Measurements from ENCODE around the gene TEDC2. TPM values are rescaled to one million over a fixed set of nuclear protein-coding genes. Genes with fewer than 3 reads are reported as not detected.

Gene TEDC2
- total and polyA plus RNA-seq, 10 of the 15 experiments (the other 5 are each of a cell fraction or from before 2014, with no cell fraction given), result 0.23 to 47.9 (median 19.1) TPM

DNA sequence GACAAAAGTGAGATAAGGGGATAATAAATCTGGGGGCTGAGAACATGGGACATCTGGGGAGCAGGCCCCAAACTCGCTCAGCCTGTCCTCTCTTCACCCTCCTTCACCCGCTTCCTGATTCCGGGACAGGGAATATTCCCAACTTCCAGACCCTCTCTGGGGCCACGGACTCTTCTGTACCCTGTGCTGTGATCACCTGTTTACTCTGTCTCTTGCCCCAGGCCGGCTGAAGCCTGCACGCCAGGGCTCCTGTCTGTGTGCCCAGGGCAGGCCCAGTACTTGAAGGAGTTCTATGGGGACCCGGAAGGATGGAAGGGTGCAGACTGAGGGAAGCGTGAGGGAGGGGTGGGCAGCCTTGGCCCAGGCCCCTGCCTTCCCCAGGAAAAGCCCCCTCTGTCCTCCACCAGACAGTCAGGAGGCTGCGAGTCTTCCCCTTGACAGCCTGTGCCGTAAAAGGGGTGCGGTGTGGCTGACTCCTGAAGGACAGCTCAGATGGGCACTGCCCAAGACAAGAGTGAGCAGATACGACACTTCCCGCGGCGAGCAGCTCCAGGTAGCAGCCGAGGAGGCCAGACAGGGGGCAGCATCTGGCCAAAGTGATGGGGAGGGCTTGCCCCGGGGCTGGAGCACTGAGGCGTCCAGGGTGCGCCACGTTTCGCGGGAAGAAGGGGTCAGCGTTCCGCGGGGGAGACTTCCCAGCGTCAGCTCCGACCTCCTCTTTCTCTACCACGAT lies 31.7 kb upstream of the TEDC2 start:
- H3K9ac ChIP-seq (ENCODE audit: control insufficient read depth, insufficient read depth, low read length), result peak overlapping the region; percentile 70
- ChIA-PET SMC1A (ENCODE audit: uncharacterized antibody, unreplicated experiment) (interaction anchor here (0.8 kb wide), 1 partner anchor 60 kb away, joined by 3 read pairs; no protein-coding TSS in a partner anchor), POLR2A (interaction anchor here (0.9 to 2.3 kb wide), 4 partner anchors 14 to 177 kb away, joined by 3 to 9 read pairs (median 3); partner anchors contain the start of gene ECI1), CTCF (interaction anchor here (0.9 to 4.2 kb wide), 6 partner anchors 11 to 176 kb away, joined by 3 to 20 read pairs (median 5); partner anchors contain the start of gene ECI1), RAD21 (ENCODE audit: unreplicated experiment) (interaction anchor here (2.5 kb wide), 1 partner anchor 46 kb away, joined by 8 read pairs; the partner anchor contains the start of gene TBC1D24)
- H3K4me1 ChIP-seq (ENCODE audit: control insufficient read depth, insufficient read depth, low read length), result peaks cover 6% of the 10 kb centered on the region
- TSS peak; percentile 94 for BruUV-seq (replicated peaks)
- H4K20me1 ChIP-seq (ENCODE audit: control insufficient read depth, insufficient read depth), result no peaks in the 10 kb centered on the region
- H3K27ac ChIP-seq (ENCODE audit: control insufficient read depth, insufficient read depth), result peak overlapping the region; percentile 82
- peak overlapping the region; percentile 62 for H3K4me2 ChIP-seq (ENCODE audit: control insufficient read depth, insufficient read depth)
- FAIRE-seq (peak; percentile 27), ATAC-seq (peak; percentile 35), DNase-seq (ENCODE audit: low read depth, low spot score) (no peak)
- H2AFZ ChIP-seq (ENCODE audit: control insufficient read depth, low read depth, low read length), result peak overlapping the region; percentile 99
- H3K27me3 ChIP-seq (replicated peaks in 1 of 2; ENCODE audit: control insufficient read depth in 2 of 2, insufficient read depth in 2 of 2, low read length in 1 of 2), result no peaks in the 10 kb centered on the region
- TF ChIP-seq, protein P1, sequence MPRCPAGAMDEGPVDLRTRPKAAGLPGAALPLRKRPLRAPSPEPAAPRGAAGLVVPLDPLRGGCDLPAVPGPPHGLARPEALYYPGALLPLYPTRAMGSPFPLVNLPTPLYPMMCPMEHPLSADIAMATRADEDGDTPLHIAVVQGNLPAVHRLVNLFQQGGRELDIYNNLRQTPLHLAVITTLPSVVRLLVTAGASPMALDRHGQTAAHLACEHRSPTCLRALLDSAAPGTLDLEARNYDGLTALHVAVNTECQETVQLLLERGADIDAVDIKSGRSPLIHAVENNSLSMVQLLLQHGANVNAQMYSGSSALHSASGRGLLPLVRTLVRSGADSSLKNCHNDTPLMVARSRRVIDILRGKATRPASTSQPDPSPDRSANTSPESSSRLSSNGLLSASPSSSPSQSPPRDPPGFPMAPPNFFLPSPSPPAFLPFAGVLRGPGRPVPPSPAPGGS (IDR thresholded peaks at IDR 0.05; ENCODE audit: borderline replicate concordance, insufficient read depth, low read depth, low read length, poor library complexity, severe bottlenecking), result no peak
- TF ChIP-seq SMC3 (IDR thresholded peaks at IDR 0.05; ENCODE audit: borderline replicate concordance, low read length), result peak; percentile 3; the same call in 1 of the 2 replicates
- no peak for TF ChIP-seq STAT3 (IDR thresholded peaks at IDR 0.05; ENCODE audit: low read depth, low read length)
- TF ChIP-seq CHD2 (IDR thresholded peaks at IDR 0.05; ENCODE audit: borderline replicate concordance, low read depth, low read length), result no peak
- TF ChIP-seq, protein P2, sequence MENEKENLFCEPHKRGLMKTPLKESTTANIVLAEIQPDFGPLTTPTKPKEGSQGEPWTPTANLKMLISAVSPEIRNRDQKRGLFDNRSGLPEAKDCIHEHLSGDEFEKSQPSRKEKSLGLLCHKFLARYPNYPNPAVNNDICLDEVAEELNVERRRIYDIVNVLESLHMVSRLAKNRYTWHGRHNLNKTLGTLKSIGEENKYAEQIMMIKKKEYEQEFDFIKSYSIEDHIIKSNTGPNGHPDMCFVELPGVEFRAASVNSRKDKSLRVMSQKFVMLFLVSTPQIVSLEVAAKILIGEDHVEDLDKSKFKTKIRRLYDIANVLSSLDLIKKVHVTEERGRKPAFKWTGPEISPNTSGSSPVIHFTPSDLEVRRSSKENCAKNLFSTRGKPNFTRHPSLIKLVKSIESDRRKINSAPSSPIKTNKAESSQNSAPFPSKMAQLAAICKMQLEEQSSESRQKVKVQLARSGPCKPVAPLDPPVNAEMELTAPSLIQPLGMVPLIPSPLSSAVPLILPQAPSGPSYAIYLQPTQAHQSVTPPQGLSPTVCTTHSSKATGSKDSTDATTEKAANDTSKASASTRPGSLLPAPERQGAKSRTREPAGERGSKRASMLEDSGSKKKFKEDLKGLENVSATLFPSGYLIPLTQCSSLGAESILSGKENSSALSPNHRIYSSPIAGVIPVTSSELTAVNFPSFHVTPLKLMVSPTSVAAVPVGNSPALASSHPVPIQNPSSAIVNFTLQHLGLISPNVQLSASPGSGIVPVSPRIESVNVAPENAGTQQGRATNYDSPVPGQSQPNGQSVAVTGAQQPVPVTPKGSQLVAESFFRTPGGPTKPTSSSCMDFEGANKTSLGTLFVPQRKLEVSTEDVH (IDR thresholded peaks at IDR 0.05; ENCODE audit: low read depth, partially characterized antibody), result no peak
- no peak for TF ChIP-seq SREBF2 (IDR thresholded peaks at IDR 0.05; ENCODE audit: low read length)
- TF ChIP-seq, protein P3, sequence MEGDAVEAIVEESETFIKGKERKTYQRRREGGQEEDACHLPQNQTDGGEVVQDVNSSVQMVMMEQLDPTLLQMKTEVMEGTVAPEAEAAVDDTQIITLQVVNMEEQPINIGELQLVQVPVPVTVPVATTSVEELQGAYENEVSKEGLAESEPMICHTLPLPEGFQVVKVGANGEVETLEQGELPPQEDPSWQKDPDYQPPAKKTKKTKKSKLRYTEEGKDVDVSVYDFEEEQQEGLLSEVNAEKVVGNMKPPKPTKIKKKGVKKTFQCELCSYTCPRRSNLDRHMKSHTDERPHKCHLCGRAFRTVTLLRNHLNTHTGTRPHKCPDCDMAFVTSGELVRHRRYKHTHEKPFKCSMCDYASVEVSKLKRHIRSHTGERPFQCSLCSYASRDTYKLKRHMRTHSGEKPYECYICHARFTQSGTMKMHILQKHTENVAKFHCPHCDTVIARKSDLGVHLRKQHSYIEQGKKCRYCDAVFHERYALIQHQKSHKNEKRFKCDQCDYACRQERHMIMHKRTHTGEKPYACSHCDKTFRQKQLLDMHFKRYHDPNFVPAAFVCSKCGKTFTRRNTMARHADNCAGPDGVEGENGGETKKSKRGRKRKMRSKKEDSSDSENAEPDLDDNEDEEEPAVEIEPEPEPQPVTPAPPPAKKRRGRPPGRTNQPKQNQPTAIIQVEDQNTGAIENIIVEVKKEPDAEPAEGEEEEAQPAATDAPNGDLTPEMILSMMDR (IDR thresholded peaks at IDR 0.05 in 2 of 3, conservative IDR thresholded peaks at IDR 0.05 in 1 of 3; ENCODE audit: control insufficient read depth in 2 of 3, extremely low read depth in 1 of 3, insufficient read depth in 1 of 3, low read depth in 3 of 3, low read length in 3 of 3), result peak; percentile 26 to 31 (median 28); a peak in 5 of 6 replicates
- no peak for TF ChIP-seq ZNF622 (IDR thresholded peaks at IDR 0.05)
- no peak for TF ChIP-seq SP1 (IDR thresholded peaks at IDR 0.05; ENCODE audit: low read depth, low read length)
- TF ChIP-seq, protein P4, sequence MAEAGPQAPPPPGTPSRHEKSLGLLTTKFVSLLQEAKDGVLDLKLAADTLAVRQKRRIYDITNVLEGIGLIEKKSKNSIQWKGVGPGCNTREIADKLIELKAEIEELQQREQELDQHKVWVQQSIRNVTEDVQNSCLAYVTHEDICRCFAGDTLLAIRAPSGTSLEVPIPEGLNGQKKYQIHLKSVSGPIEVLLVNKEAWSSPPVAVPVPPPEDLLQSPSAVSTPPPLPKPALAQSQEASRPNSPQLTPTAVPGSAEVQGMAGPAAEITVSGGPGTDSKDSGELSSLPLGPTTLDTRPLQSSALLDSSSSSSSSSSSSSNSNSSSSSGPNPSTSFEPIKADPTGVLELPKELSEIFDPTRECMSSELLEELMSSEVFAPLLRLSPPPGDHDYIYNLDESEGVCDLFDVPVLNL (IDR thresholded peaks at IDR 0.05; ENCODE audit: low read depth, low read length), result no peak
- no peak for TF ChIP-seq NR2C2 (IDR thresholded peaks at IDR 0.05; ENCODE audit: borderline replicate concordance, control insufficient read depth, insufficient read length, low read depth)
- no peak for TF ChIP-seq YY1 (IDR thresholded peaks at IDR 0.05; ENCODE audit: low read depth, low read length)
- TF ChIP-seq POLR2A (IDR thresholded peaks at IDR 0.05; ENCODE audit: low read depth, low read length), result peak; percentile 9; the same call in 1 of the 2 replicates
- H3K9me3 ChIP-seq (replicated peaks; ENCODE audit: control insufficient read depth, insufficient read depth, low read length), result no peaks in the 10 kb centered on the region
- in situ Hi-C loops (cut with MboI), result no loop called here
- 40% methylated on average over 28 of the region's 28 CpGs for WGBS (ENCODE audit: insufficient coverage, insufficient replicate concordance, low lambda C conversion rate, missing lambda C conversion rate)
- intact Hi-C loops (cut with micrococcal nuclease; ENCODE audit: unreplicated experiment), result no loop called here
- peak overlapping the region; percentile 84 for H3K4me3 ChIP-seq
- peaks cover 10 to 11% of the 10 kb centered on the region in 2 experiments; a peak in 3 of 4 replicates for H3K36me3 ChIP-seq (ENCODE audit: control insufficient read depth in 2 of 2, insufficient read depth in 2 of 2, low read length in 1 of 2)
- H3K79me2 ChIP-seq (ENCODE audit: control insufficient read depth, insufficient read depth, low read length), result peaks cover 28% of the 10 kb centered on the region

Data from GM12878 (cell line).